Neutrophil (primary cell): Measurements from ENCODE around the gene PIM2.

Experiments used
- H3K27ac ChIP-seq: fragments of 200-600 bp; sonication (generic); 2 replicates; pipeline ENCODE4 v1.5.1; 2016; ENCODE audit warnings: mild to moderate bottlenecking, moderate library complexity
- H3K27me3 ChIP-seq: fragments of 200-600 bp; sonication (generic); 2 replicates; pipeline ENCODE4 v1.6.0; 2016; ENCODE audit warnings: mild to moderate bottlenecking
- H3K36me3 ChIP-seq: fragments of 200-600 bp; sonication (generic); 2 replicates; pipeline ENCODE4 v1.5.1; 2017
- H3K4me1 ChIP-seq, 2 experiments: fragments of 200-600 bp in 1 of 2; sonication (generic) in 1 of 2; 1 replicate in 1 of 2; 2 replicates in 1 of 2; pipeline versions ENCODE4 v1.5.1 to v1.6.1; 2013 to 2016; ENCODE audit warnings: low read depth in 1 of 2, low read length in 1 of 2, mild to moderate bottlenecking in 1 of 2, moderate library complexity in 1 of 2; ENCODE audit not compliant: control insufficient read depth in 1 of 2, insufficient read depth in 1 of 2
- H3K4me3 ChIP-seq, 2 experiments: fragments of 200-600 bp in 1 of 2; sonication (generic) in 1 of 2; 1 replicate in 1 of 2; 2 replicates in 1 of 2; pipeline ENCODE4 v1.5.1; 2013 to 2016; ENCODE audit warnings: low read depth in 1 of 2, low read length in 1 of 2, mild to moderate bottlenecking in 1 of 2, moderate library complexity in 1 of 2
- H3K9me3 ChIP-seq: fragments of 200-600 bp; sonication (generic); 2 replicates; pipeline ENCODE4 v1.5.1; 2016
- CTCF ChIP-seq: fragments of 200-600 bp; sonication (generic); IDR thresholded peaks from 2 replicates; pipeline ENCODE4 v1.5.1; 2016; ENCODE audit warnings: antibody characterized with exemption

The PIM2 gene

GRCh38 chrX:48910926-48911411, 7.9 kb downstream of the PIM2 start:
- Histone ChIP-seq H3K9me3 (no peaks in the 10 kb centered on the region), H3K36me3 (peaks cover 41% of the 10 kb centered on the region), H3K4me1 (peaks cover 32 to 36% of the 10 kb centered on the region in 2 experiments), H3K27me3 (no peaks in the 10 kb centered on the region), H3K27ac (peak overlapping the region; percentile 88), H3K4me3 (peak overlapping the region; percentile 69 to 76)
- TF ChIP-seq CTCF, result no peak

GRCh38 chrX:48909703-48910294, 9.0 kb downstream of the PIM2 start:
- H3K27ac ChIP-seq, result peak overlapping the region; percentile 68
- H3K9me3 ChIP-seq, result no peaks in the 10 kb centered on the region
- peaks cover 40% of the 10 kb centered on the region for H3K36me3 ChIP-seq
- no peak overlapping the region for H3K4me3 ChIP-seq
- TF ChIP-seq CTCF, result no peak
- H3K4me1 ChIP-seq, result peaks cover 32 to 36% of the 10 kb centered on the region in 2 experiments
- H3K27me3 ChIP-seq, result no peaks in the 10 kb centered on the region

- Histone ChIP-seq H3K27ac (peak overlapping the region; percentile 68), H3K9me3 (no peaks in the 10 kb centered on the region), H3K27me3 (no peaks in the 10 kb centered on the region), H3K4me3 (no peak overlapping the region), H3K4me1 (peaks cover 32 to 36% of the 10 kb centered on the region in 2 experiments), H3K36me3 (peaks cover 33% of the 10 kb centered on the region)
- no peak for TF ChIP-seq CTCF
These were observed 10.2 kb downstream of the PIM2 start for GRCh38 chrX:48908600-48908999.

GRCh38 chrX:48905090-48905790, 13.6 kb downstream of the PIM2 start:
- TF ChIP-seq CTCF, result no peak
- no peak overlapping the region for H3K4me3 ChIP-seq
- peaks cover 42% of the 10 kb centered on the region for H3K36me3 ChIP-seq
- no peaks in the 10 kb centered on the region for H3K9me3 ChIP-seq
- H3K27ac ChIP-seq, result no peak overlapping the region
- H3K4me1 ChIP-seq, result peaks cover 15 to 17% of the 10 kb centered on the region in 2 experiments
- H3K27me3 ChIP-seq, result no peaks in the 10 kb centered on the region

- Histone ChIP-seq H3K9me3 (no peaks in the 10 kb centered on the region), H3K36me3 (peaks cover 42% of the 10 kb centered on the region), H3K27me3 (no peaks in the 10 kb centered on the region), H3K27ac (no peak overlapping the region), H3K4me1 (peaks cover 13 to 17% of the 10 kb centered on the region in 2 experiments), H3K4me3 (no peak overlapping the region)
- no peak for TF ChIP-seq CTCF
These were observed 14.2 kb downstream of the PIM2 start for GRCh38 chrX:48904626-48905025.
